GM23338 (cell line): ENCODE measurements around the gene TFB2M. TPM values are rescaled to one million over a fixed set of nuclear protein-coding genes. Genes with fewer than 3 reads are reported as not detected.

Experiments used
- ATAC-seq: fragments of 200-7000 bp; cut with Tn5 transposase; 3 replicates; pipeline ENCODE4 v1.9.1; 2020
- DNase-seq: peaks from one replicate; pipeline ENCODE4 v3.0.0-alpha.2; 2015; ENCODE audit warnings: low spot score
- H2AFZ ChIP-seq: fragments of 200-600 bp; sonication (generic); 2 replicates; pipeline ENCODE4 v1.8.0; 2016; ENCODE audit warnings: antibody characterized with exemption, mild to moderate bottlenecking, moderate library complexity
- H3F3A ChIP-seq: fragments of 200-600 bp; sonication (generic); replicated peaks from 2 replicates; pipeline ENCODE4 v1.8.0; 2017; ENCODE audit warnings: antibody characterized with exemption, mixed run types, low read depth
- H3K27ac ChIP-seq: fragments of 200-600 bp; sonication (generic); 2 replicates; pipeline ENCODE4 v1.6.1; 2016; ENCODE audit warnings: low read depth
- H3K27me3 ChIP-seq: fragments of 200-600 bp; sonication (generic); 2 replicates; pipeline ENCODE4 v1.8.0; 2016; ENCODE audit warnings: mild to moderate bottlenecking, mixed run types, moderate library complexity; ENCODE audit not compliant: insufficient read depth
- H3K36me3 ChIP-seq: fragments of 200-600 bp; sonication (generic); 2 replicates; pipeline ENCODE4 v1.8.0; 2016; ENCODE audit warnings: mild to moderate bottlenecking; ENCODE audit not compliant: insufficient read depth
- H3K4me1 ChIP-seq: fragments of 200-600 bp; sonication (generic); 2 replicates; pipeline ENCODE4 v1.8.0; 2016; ENCODE audit warnings: mild to moderate bottlenecking, moderate library complexity; ENCODE audit not compliant: insufficient read depth
- H3K4me2 ChIP-seq: fragments of 200-600 bp; sonication (generic); 2 replicates; pipeline ENCODE4 v1.7.1; 2017; ENCODE audit warnings: mixed run types
- H3K4me3 ChIP-seq: fragments of 200-600 bp; sonication (generic); 2 replicates; pipeline ENCODE4 v1.6.1; 2016; ENCODE audit warnings: mixed run types
- H3K79me2 ChIP-seq: fragments of 200-600 bp; sonication (generic); replicated peaks from 2 replicates; pipeline ENCODE4 v1.8.0; 2017; ENCODE audit warnings: mild to moderate bottlenecking; ENCODE audit not compliant: insufficient read depth
- H3K9me2 ChIP-seq: fragments of 200-600 bp; sonication (generic); 2 replicates; pipeline ENCODE4 v1.8.0; 2017; ENCODE audit not compliant: insufficient read depth
- H4K20me1 ChIP-seq: fragments of 200-600 bp; sonication (generic); replicated peaks from 2 replicates; pipeline ENCODE4 v1.8.0; 2017; ENCODE audit warnings: mild to moderate bottlenecking; ENCODE audit not compliant: insufficient read depth
- H3K27ac Mint-ChIP-seq: 2 replicates; pipeline ENCODE4 v1.8.0; 2020; ENCODE audit warnings: inconsistent platforms, mild to moderate bottlenecking, moderate library complexity, mixed read lengths
- H3K27me3 Mint-ChIP-seq: 3 replicates; pipeline ENCODE4 v1.8.0; 2022; ENCODE audit warnings: low read depth, mild to moderate bottlenecking, moderate library complexity, mixed read lengths, inconsistent platforms; ENCODE audit not compliant: insufficient read depth, poor library complexity
- H3K36me3 Mint-ChIP-seq: 3 replicates; pipeline ENCODE4 v1.8.0; 2021; ENCODE audit warnings: low read depth, mild to moderate bottlenecking, inconsistent platforms, moderate library complexity, mixed read lengths
- H3K4me1 Mint-ChIP-seq: 3 replicates; pipeline ENCODE4 v1.8.0; 2020; ENCODE audit warnings: mild to moderate bottlenecking, inconsistent platforms, mixed read lengths
- H3K4me3 Mint-ChIP-seq: 3 replicates; pipeline ENCODE4 v1.8.0; 2021; ENCODE audit warnings: moderate library complexity, mild to moderate bottlenecking, inconsistent platforms, mixed read lengths
- H3K9me3 Mint-ChIP-seq: 3 replicates; pipeline ENCODE4 v1.8.0; 2020; ENCODE audit warnings: moderate library complexity, mild to moderate bottlenecking, inconsistent platforms, mixed read lengths
- CTCF ChIP-seq, 2 experiments: fragments of 200-600 bp in 1 of 2; sonication (generic) in 1 of 2; conservative IDR thresholded peaks; 2 replicates each; pipeline versions ENCODE4 v1.5.1 to v1.6.1; 2016 to 2017; ENCODE audit warnings: antibody characterized with exemption in 2 of 2, low read depth in 2 of 2, mild to moderate bottlenecking in 2 of 2, moderate library complexity in 1 of 2
- ETS1 ChIP-seq: IDR thresholded peaks from 2 replicates; pipeline ENCODE4 v1.6.1; 2016; ENCODE audit warnings: antibody characterized with exemption
- STAT1 ChIP-seq: IDR thresholded peaks from one replicate; pipeline ENCODE4 v1.6.1; 2016; ENCODE audit warnings: antibody characterized with exemption; ENCODE audit not compliant: unreplicated experiment
- polyA plus RNA-seq: library from polyadenylated mRNA; unstranded; fragments of >200 nt; fragmentation: Nextera tagmentation; extraction: Ambion mirVana; gene quantifications from 2 replicates; pipeline ENCODE4 v1.2.1, GENCODE V29; 2016
- total RNA-seq: library from RNA; depleted of rRNA; stranded (reverse); fragments of >200 nt; shearing (Covaris generic); gene quantifications from 2 replicates; pipeline ENCODE4 v1.2.3, GENCODE V29; 2014
- TF ChIP-seq, protein P1 (sequence below): IDR thresholded peaks from one replicate; pipeline ENCODE4 v1.6.1; 2018; ENCODE audit warnings: antibody characterized with exemption; ENCODE audit not compliant: unreplicated experiment

Gene TFB2M
- total and polyA plus RNA-seq, 2 experiments from 2014 or later: 18.7 to 24.9 TPM

DNA sequence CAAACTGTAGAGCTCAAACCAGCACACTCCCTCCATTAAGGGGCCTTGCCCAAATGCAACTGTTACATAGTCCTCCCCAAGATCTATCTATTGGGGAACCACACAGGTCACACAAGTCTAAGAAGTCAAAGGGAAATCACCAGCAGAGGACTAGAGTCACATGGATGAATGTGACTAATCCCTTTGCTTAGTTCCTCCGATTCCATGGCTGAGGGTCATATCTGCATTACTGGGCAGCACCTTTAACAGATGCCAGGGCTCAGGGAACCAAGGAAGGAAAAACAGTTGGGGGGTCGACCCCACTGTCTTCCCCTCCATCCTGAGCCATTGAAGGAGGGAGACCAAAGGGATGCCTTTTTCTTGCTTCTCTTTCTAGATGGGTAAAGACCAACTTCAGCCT is 35.6 kb downstream of the TFB2M start (continued):
- TF ChIP-seq, protein P1, sequence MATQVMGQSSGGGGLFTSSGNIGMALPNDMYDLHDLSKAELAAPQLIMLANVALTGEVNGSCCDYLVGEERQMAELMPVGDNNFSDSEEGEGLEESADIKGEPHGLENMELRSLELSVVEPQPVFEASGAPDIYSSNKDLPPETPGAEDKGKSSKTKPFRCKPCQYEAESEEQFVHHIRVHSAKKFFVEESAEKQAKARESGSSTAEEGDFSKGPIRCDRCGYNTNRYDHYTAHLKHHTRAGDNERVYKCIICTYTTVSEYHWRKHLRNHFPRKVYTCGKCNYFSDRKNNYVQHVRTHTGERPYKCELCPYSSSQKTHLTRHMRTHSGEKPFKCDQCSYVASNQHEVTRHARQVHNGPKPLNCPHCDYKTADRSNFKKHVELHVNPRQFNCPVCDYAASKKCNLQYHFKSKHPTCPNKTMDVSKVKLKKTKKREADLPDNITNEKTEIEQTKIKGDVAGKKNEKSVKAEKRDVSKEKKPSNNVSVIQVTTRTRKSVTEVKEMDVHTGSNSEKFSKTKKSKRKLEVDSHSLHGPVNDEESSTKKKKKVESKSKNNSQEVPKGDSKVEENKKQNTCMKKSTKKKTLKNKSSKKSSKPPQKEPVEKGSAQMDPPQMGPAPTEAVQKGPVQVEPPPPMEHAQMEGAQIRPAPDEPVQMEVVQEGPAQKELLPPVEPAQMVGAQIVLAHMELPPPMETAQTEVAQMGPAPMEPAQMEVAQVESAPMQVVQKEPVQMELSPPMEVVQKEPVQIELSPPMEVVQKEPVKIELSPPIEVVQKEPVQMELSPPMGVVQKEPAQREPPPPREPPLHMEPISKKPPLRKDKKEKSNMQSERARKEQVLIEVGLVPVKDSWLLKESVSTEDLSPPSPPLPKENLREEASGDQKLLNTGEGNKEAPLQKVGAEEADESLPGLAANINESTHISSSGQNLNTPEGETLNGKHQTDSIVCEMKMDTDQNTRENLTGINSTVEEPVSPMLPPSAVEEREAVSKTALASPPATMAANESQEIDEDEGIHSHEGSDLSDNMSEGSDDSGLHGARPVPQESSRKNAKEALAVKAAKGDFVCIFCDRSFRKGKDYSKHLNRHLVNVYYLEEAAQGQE: no peak
- TF ChIP-seq STAT1: no peak

DNA sequence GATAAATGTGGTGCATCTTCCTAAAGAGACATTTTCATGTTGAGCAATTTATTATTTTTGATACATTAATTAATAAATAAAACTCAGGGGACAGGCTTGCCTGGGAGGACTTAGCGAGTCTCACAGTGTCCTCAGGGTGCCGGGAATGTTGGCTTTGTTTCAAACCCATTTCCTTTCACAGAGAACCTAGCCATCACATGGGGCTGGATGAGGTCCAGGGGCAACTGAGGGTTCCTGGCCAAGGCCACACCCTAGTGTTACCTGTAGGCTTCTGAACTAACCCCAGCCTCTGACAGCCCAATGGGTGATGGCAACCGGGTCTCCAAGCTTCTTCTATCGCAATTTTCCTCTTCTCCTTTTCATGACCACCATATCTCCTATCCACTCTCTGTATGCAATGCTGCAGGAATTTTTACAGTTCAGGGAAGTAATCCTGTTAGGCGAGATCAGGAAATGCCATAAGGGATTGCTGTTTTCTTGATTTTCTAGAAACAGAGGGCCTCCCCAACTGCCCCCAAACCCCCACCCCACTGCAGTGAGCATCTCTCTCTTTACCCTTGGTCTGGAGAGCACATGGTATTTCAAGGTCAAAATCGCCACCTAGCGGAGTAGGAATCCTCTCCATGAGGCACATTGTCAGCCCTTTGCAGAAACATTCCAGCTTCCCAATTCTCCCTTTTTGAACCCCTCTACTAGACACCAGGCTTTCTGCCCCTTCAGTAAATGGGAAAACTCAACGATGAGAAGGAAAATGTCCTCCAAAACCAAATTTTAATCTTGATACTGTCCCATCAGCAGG is 36.9 kb downstream of the TFB2M start:
- peak; percentile 28 to 67 for TF ChIP-seq CTCF (conservative IDR thresholded peaks at IDR 0.05; ENCODE audit: low read depth in 2 of 2)
- TF ChIP-seq ETS1: no peak
- no peak overlapping the region for H3K27ac ChIP-seq
- peak; percentile 49; the same call in 2 of the 3 replicates for ATAC-seq
- H4K20me1 ChIP-seq: no peaks in the 10 kb centered on the region
- H3K36me3 ChIP-seq: no peaks in the 10 kb centered on the region
- no peaks in the 10 kb centered on the region for H3K4me1 ChIP-seq
- H3K9me2 ChIP-seq: no peaks in the 10 kb centered on the region
- DNase-seq: peak; percentile 53
- no peaks in the 10 kb centered on the region for H3F3A ChIP-seq
- Mint-ChIP-seq H3K27me3 (peaks cover 3% of the 10 kb centered on the region), H3K4me1 (no peaks in the 10 kb centered on the region; the same call in 2 of the 3 replicates), H3K36me3 (peaks cover 11% of the 10 kb centered on the region; the same call in 2 of the 3 replicates), H3K4me3 (no peak overlapping the region), H3K9me3 (peaks cover 46% of the 10 kb centered on the region), H3K27ac (no peak overlapping the region)
- H3K79me2 ChIP-seq: no peaks in the 10 kb centered on the region
- no peaks in the 10 kb centered on the region for H3K27me3 ChIP-seq
- H2AFZ ChIP-seq: no peak overlapping the region
- H3K4me2 ChIP-seq: no peak overlapping the region
- no peak overlapping the region for H3K4me3 ChIP-seq
